IMR-90 (cell line): ENCODE measurements around the gene EPHB6. TPM values are rescaled to one million over a fixed set of nuclear protein-coding genes. Genes with fewer than 3 reads are reported as not detected.

ENCODE experiments used
- ATAC-seq: fragments of 200-7000 bp; cut with Tn5 transposase; 2 replicates; pipeline ENCODE4 v1.9.1; 2020; ENCODE audit warnings: low read depth, mild to moderate bottlenecking, moderate library complexity
- BruUV-seq: library from RNA; stranded (reverse); fragments of 400-500 nt; replicated peaks from 2 replicates; lab custom pipeline; 2021; lab: Mats Ljungman, UMichigan
- CTCF ChIA-PET: fragments of 300-600 bp; formaldehyde crosslinking; extraction: SDS; loops from one replicate; lab custom pipeline; 2021; ENCODE audit warnings: antibody characterized with exemption; lab: Yijun Ruan, JAX
- POLR2A ChIA-PET: fragments of 300-600 bp; sonication (Branson Sonifier 250); formaldehyde crosslinking; loops from one replicate; lab custom pipeline; 2022; ENCODE audit warnings: antibody characterized with exemption; ENCODE audit not compliant: unreplicated experiment; lab: Charles Lee
- DNase-seq: peaks from one replicate; pipeline ENCODE4 v3.0.0; 2013
- H2AFZ ChIP-seq: replicated peaks from 2 replicates; pipeline ENCODE3; 2013; ENCODE audit warnings: low read length, mild to moderate bottlenecking; ENCODE audit not compliant: poor library complexity
- H2AK5ac ChIP-seq: 2 replicates; pipeline ENCODE4 v1.6.1; 2013; ENCODE audit warnings: low read depth, low read length, inconsistent platforms
- H2AK9ac ChIP-seq: replicated peaks from 2 replicates; pipeline ENCODE3; 2013; ENCODE audit warnings: mild to moderate bottlenecking, low read depth, low read length, moderate library complexity; ENCODE audit not compliant: poor library complexity
- H2BK120ac ChIP-seq: 2 replicates; pipeline ENCODE4 v1.6.1; 2013; ENCODE audit warnings: low read depth, low read length, inconsistent platforms
- H2BK15ac ChIP-seq: 3 replicates; pipeline ENCODE4 v1.6.1; 2013; ENCODE audit warnings: low read depth, low read length, inconsistent platforms
- H2BK20ac ChIP-seq: 2 replicates; pipeline ENCODE4 v1.6.1; 2013; ENCODE audit warnings: low read depth, mild to moderate bottlenecking, inconsistent platforms, low read length, moderate library complexity
- H2BK5ac ChIP-seq: 2 replicates; pipeline ENCODE4 v1.6.1; 2013; ENCODE audit warnings: mild to moderate bottlenecking, low read depth, low read length, inconsistent platforms; ENCODE audit not compliant: poor library complexity, severe bottlenecking
- H3K14ac ChIP-seq: replicated peaks from 2 replicates; pipeline ENCODE4 v1.6.1; 2013; ENCODE audit warnings: low read depth, low read length, inconsistent platforms
- H3K18ac ChIP-seq: 2 replicates; pipeline ENCODE4 v1.6.1; 2013; ENCODE audit warnings: low read depth, low read length, control low read depth
- H3K23ac ChIP-seq: 2 replicates; pipeline ENCODE4 v1.6.1; 2013; ENCODE audit warnings: low read depth, low read length, inconsistent platforms
- H3K27ac ChIP-seq: 2 replicates; pipeline ENCODE4 v1.5.1; 2013; ENCODE audit warnings: mild to moderate bottlenecking, control low read depth, low read length; ENCODE audit not compliant: insufficient read depth
- H3K27me3 ChIP-seq: 2 replicates; pipeline ENCODE4 v1.6.1; 2013; ENCODE audit warnings: low read length; ENCODE audit not compliant: control insufficient read depth, insufficient read depth
- H3K36me3 ChIP-seq: 2 replicates; pipeline ENCODE4 v1.6.1; 2013; ENCODE audit warnings: low read length, mixed read lengths; ENCODE audit not compliant: control insufficient read depth, insufficient read depth
- H3K4ac ChIP-seq: 2 replicates; pipeline ENCODE4 v1.6.1; 2013; ENCODE audit warnings: low read depth, low read length, inconsistent platforms
- H3K4me1 ChIP-seq: 2 replicates; pipeline ENCODE4 v1.6.1; 2013; ENCODE audit warnings: low read length, mixed read lengths; ENCODE audit not compliant: control insufficient read depth, insufficient read depth
- H3K4me2 ChIP-seq: 2 replicates; pipeline ENCODE4 v1.6.1; 2013; ENCODE audit warnings: low read depth, mild to moderate bottlenecking, control low read depth, low read length, moderate library complexity
- H3K4me3 ChIP-seq: 2 replicates; pipeline ENCODE4 v1.5.1; 2013; ENCODE audit warnings: low read depth, mild to moderate bottlenecking, control low read depth, low read length, moderate library complexity; ENCODE audit not compliant: insufficient read depth
- H3K56ac ChIP-seq: 2 replicates; pipeline ENCODE4 v1.6.1; 2013; ENCODE audit warnings: low read length, inconsistent platforms; ENCODE audit not compliant: insufficient read depth; ENCODE audit errors: extremely low read depth
- H3K79me1 ChIP-seq, 2 experiments: 2 replicates each; pipeline ENCODE4 v1.6.1; 2013; ENCODE audit warnings: low read length in 2 of 2, inconsistent platforms in 1 of 2, low read depth in 1 of 2
- H3K9ac ChIP-seq: 2 replicates; pipeline ENCODE4 v1.6.1; 2013; ENCODE audit warnings: low read depth, low read length, control low read depth
- H3K9me1 ChIP-seq: 2 replicates; pipeline ENCODE4 v1.6.1; 2013; ENCODE audit warnings: low read length, inconsistent platforms; ENCODE audit not compliant: insufficient read depth
- H3K9me3 ChIP-seq: 2 replicates; pipeline ENCODE4 v1.6.1; 2013; ENCODE audit warnings: low read length; ENCODE audit not compliant: control insufficient read depth, insufficient read depth
- H4K20me1 ChIP-seq: 2 replicates; pipeline ENCODE4 v1.6.1; 2013; ENCODE audit warnings: low read length, inconsistent platforms; ENCODE audit not compliant: insufficient read depth
- H4K5ac ChIP-seq: 2 replicates; pipeline ENCODE4 v1.6.1; 2013; ENCODE audit warnings: mild to moderate bottlenecking, low read depth, low read length, control low read depth
- H4K8ac ChIP-seq, 2 experiments: 2 replicates each; pipeline ENCODE4 v1.6.1; 2013; ENCODE audit warnings: low read depth in 2 of 2, low read length in 2 of 2, control low read depth in 1 of 2, inconsistent platforms in 1 of 2
- H4K91ac ChIP-seq: 2 replicates; pipeline ENCODE4 v1.6.1; 2013; ENCODE audit warnings: low read depth, low read length, inconsistent platforms; ENCODE audit not compliant: insufficient read depth
- BHLHE40 ChIP-seq: fragments of 150-350 bp; IDR thresholded peaks from 2 replicates; pipeline ENCODE4 v1.6.1; 2016; ENCODE audit warnings: mild to moderate bottlenecking, low read depth, low read length
- CEBPB ChIP-seq: IDR thresholded peaks from 2 replicates; pipeline ENCODE4 v1.6.1; 2012; ENCODE audit warnings: low read depth, low read length, improper control_type of control experiment
- CHD1 ChIP-seq: IDR thresholded peaks from 2 replicates; pipeline ENCODE4 v1.6.1; 2012; ENCODE audit warnings: low read depth, low read length, improper control_type of control experiment
- ELK1 ChIP-seq: fragments of 150-350 bp; IDR thresholded peaks from 2 replicates; pipeline ENCODE4 v1.6.1; 2016; ENCODE audit warnings: low read depth, mild to moderate bottlenecking, low read length, moderate library complexity, borderline replicate concordance
- FOS ChIP-seq: fragments of 150-350 bp; IDR thresholded peaks from 2 replicates; pipeline ENCODE4 v1.6.1; 2016; ENCODE audit warnings: low read depth, low read length
- MAFK ChIP-seq: IDR thresholded peaks from 2 replicates; pipeline ENCODE4 v1.6.1; 2012; ENCODE audit warnings: low read depth, low read length, improper control_type of control experiment
- MAZ ChIP-seq: IDR thresholded peaks from 2 replicates; pipeline ENCODE4 v1.6.1; 2012; ENCODE audit warnings: low read depth, mild to moderate bottlenecking, low read length, improper control_type of control experiment, moderate library complexity, borderline replicate concordance
- NFE2L2 ChIP-seq: fragments of 150-350 bp; IDR thresholded peaks from 2 replicates; pipeline ENCODE4 v1.6.1; 2016; ENCODE audit warnings: low read depth, mild to moderate bottlenecking, low read length
- POLR2A ChIP-seq: IDR thresholded peaks from 2 replicates; pipeline ENCODE4 v1.6.1; 2012; ENCODE audit warnings: mild to moderate bottlenecking, low read depth, low read length
- RFX5 ChIP-seq: IDR thresholded peaks from 2 replicates; pipeline ENCODE4 v1.8.0; 2012; ENCODE audit warnings: low read depth, mild to moderate bottlenecking, low read length, moderate library complexity
- SMC3 ChIP-seq: fragments of 150-350 bp; IDR thresholded peaks from 2 replicates; pipeline ENCODE4 v1.6.1; 2016; ENCODE audit warnings: low read depth, mild to moderate bottlenecking, antibody characterized with exemption, low read length, moderate library complexity
- USF2 ChIP-seq: fragments of 150-350 bp; IDR thresholded peaks from 2 replicates; pipeline ENCODE4 v1.6.1; 2017; ENCODE audit warnings: mild to moderate bottlenecking, antibody characterized with exemption, low read length, low read depth
- WGBS, 2 experiments: methylation state at CpG; one replicate each; pipeline versions ENCODE4 v1.1.5 to v1.1.7; 2013; ENCODE audit warnings: missing lambda C conversion rate in 2 of 2; ENCODE audit not compliant: insufficient read length in 1 of 2; ENCODE audit errors: extremely low coverage in 2 of 2; 5-methylcytosine and 5-hydroxymethylcytosine counted together
- dilution Hi-C: fragments of 300-500 bp; cut with HindIII; formaldehyde crosslinking; loops from one replicate; pipeline ENCODE4 v1.14.3; 2018; ENCODE audit warnings: low sequenced_read_pairs; ENCODE audit not compliant: unreplicated experiment
- in situ Hi-C: fragments of 300-500 bp; cut with MboI; formaldehyde crosslinking; loops from 3 replicates; pipeline ENCODE4 v1.14.3; 2019; ENCODE audit warnings: low sequenced_read_pairs, inconsistent platforms, mixed read lengths
- intact Hi-C: fragments of 100-400 bp; cut with micrococcal nuclease; formaldehyde crosslinking; loops from 2 replicates; pipeline ENCODE4 v1.10.0; 2022
- polyA plus RNA-seq, 3 experiments: library from polyadenylated mRNA; depleted of rRNA; stranded (reverse); fragments of >200 nt; gene quantifications; 2 replicates each; pipeline ENCODE4 v1.2.3, GENCODE V29; 2012; ENCODE audit warnings: low replicate concordance in 1 of 3
- total RNA-seq: library from RNA; depleted of rRNA; stranded (reverse); fragments of >200 nt; gene quantifications from 2 replicates; pipeline ENCODE4 v1.2.3, GENCODE V29; 2012

The EPHB6 gene
- total and polyA plus RNA-seq, 2 of the 4 experiments (the other 2 are of a cell fraction), result under 0.01 to 0.60 TPM

GRCh38 chr7:142874837-142875236, 20.0 kb downstream of the EPHB6 start:
- H2AK5ac ChIP-seq, result no peak overlapping the region
- H4K91ac ChIP-seq, result no peak overlapping the region
- no peak overlapping the region for H2AK9ac ChIP-seq
- H2BK15ac ChIP-seq, result no peak overlapping the region
- H3K9me1 ChIP-seq, result no peaks in the 10 kb centered on the region
- no peak overlapping the region for H3K23ac ChIP-seq
- intact Hi-C loops, result no loop called here
- H2BK20ac ChIP-seq, result no peak overlapping the region
- H2BK120ac ChIP-seq, result no peak overlapping the region
- TF ChIP-seq USF2, result no peak
- no peak for TF ChIP-seq SMC3
- no peak for TF ChIP-seq ELK1
- TF ChIP-seq CHD1, result no peak
- no peak for TF ChIP-seq FOS
- no peak for TF ChIP-seq RFX5
- no peak for TF ChIP-seq CEBPB
- TF ChIP-seq NFE2L2, result no peak
- no peak for TF ChIP-seq BHLHE40
- no peak for TF ChIP-seq MAZ
- no peak for TF ChIP-seq MAFK
- TF ChIP-seq POLR2A, result no peak
- in situ Hi-C loops, result no loop called here
- H3K4me3 ChIP-seq, result no peak overlapping the region
- H2BK5ac ChIP-seq, result no peak overlapping the region
- ChIA-PET POLR2A (no interaction called here), CTCF (no interaction called here)
- WGBS, 2 experiments, result 100% methylated on average over 1 of the region's 6 CpGs; no CpG with 5 or more reads in 1 of the 2 experiments
- H3K9ac ChIP-seq, result no peak overlapping the region
- H2AFZ ChIP-seq, result no peak overlapping the region
- no peak overlapping the region for H3K18ac ChIP-seq
- no peak overlapping the region for H3K4me2 ChIP-seq
- H4K20me1 ChIP-seq, result no peaks in the 10 kb centered on the region
- H3K4ac ChIP-seq, result no peak overlapping the region
- H4K5ac ChIP-seq, result no peak overlapping the region
- no peak overlapping the region for H4K8ac ChIP-seq
- no peaks in the 10 kb centered on the region for H3K79me1 ChIP-seq
- no peak overlapping the region for H3K27ac ChIP-seq
- no peak overlapping the region for H3K14ac ChIP-seq
- no peak for ATAC-seq
- no TSS peak for BruUV-seq
- H3K9me3 ChIP-seq, result no peaks in the 10 kb centered on the region; the same call in 1 of the 2 replicates
- DNase-seq, result no peak
- no peaks in the 10 kb centered on the region for H3K27me3 ChIP-seq
- no peaks in the 10 kb centered on the region for H3K4me1 ChIP-seq
- no peak overlapping the region for H3K56ac ChIP-seq
- dilution Hi-C loops, result no loop called here
- no peaks in the 10 kb centered on the region for H3K36me3 ChIP-seq
